ENCODE measurements around the gene FXYD6.

Gene FXYD6

GRCh38 chr11:117842131-117842941 is 34.1 kb downstream of the FXYD6 start:
- no peak for DNase-seq (ENCODE audit: low spot score)

- DNase-seq (ENCODE audit: low spot score): no peak
Observed at GRCh38 chr11:117841551-117842031, 34.9 kb downstream of the FXYD6 start.

GRCh38 chr11:117840881-117841550 is 35.4 kb downstream of the FXYD6 start:
- no peak for DNase-seq (ENCODE audit: low spot score)

- no peak for DNase-seq (ENCODE audit: low spot score)
Observed at GRCh38 chr11:117839936-117840813, 36.3 kb downstream of the FXYD6 start.

- no peak for DNase-seq (ENCODE audit: low spot score)
Observed at GRCh38 chr11:117839380-117839881, 37.0 kb downstream of the FXYD6 start.

- DNase-seq (ENCODE audit: low spot score): no peak
Observed at GRCh38 chr11:117838901-117839300, 37.6 kb downstream of the FXYD6 start.

- DNase-seq (ENCODE audit: low spot score): no peak
Observed at GRCh38 chr11:117837791-117838190, 38.7 kb downstream of the FXYD6 start.

- DNase-seq (ENCODE audit: low spot score): no peak
Observed at GRCh38 chr11:117837070-117837776, 39.2 kb downstream of the FXYD6 start.

GRCh38 chr11:117836077-117836960 is 40.1 kb downstream of the FXYD6 start:
- no peak for DNase-seq (ENCODE audit: low spot score)

- DNase-seq (ENCODE audit: low spot score): no peak
Observed at GRCh38 chr11:117835576-117835975, 40.9 kb downstream of the FXYD6 start.

GRCh38 chr11:117834838-117835443 is 41.5 kb downstream of the FXYD6 start:
- no peak for DNase-seq (ENCODE audit: low spot score)

- no peak for DNase-seq (ENCODE audit: low spot score)
Observed at GRCh38 chr11:117834068-117834810, 42.2 kb downstream of the FXYD6 start.

GRCh38 chr11:117833401-117833891 is 43.0 kb downstream of the FXYD6 start:
- DNase-seq (ENCODE audit: low spot score): no peak

GRCh38 chr11:117832511-117832910 is 43.9 kb downstream of the FXYD6 start:
- DNase-seq (ENCODE audit: low spot score): no peak

GRCh38 chr11:117831661-117832415 is 44.6 kb downstream of the FXYD6 start:
- no peak for DNase-seq (ENCODE audit: low spot score)

- DNase-seq (ENCODE audit: low spot score): no peak
Observed at GRCh38 chr11:117830674-117831351, 45.6 kb downstream of the FXYD6 start.

- no peak for DNase-seq (ENCODE audit: low spot score)
Observed at GRCh38 chr11:117830072-117830471, 46.4 kb downstream of the FXYD6 start.

GRCh38 chr11:117829369-117829725 is 47.1 kb downstream of the FXYD6 start:
- DNase-seq (ENCODE audit: low spot score): no peak
